Activated T-cell treated with anti-CD3 and anti-CD28 coated beads for 1 hour (primary cell): ENCODE measurements around the gene RYR3.

Experiments used
- DNase-seq: peaks from one replicate; pipeline ENCODE4 v3.0.0-alpha.2; 2020; ENCODE audit warnings: low read depth

RYR3 gene

GRCh38 chr15:33384307-33384706 is 73.5 kb downstream of the RYR3 start:
- no peak for DNase-seq

- DNase-seq = no peak
Measured at GRCh38 chr15:33392453-33392852, 81.7 kb downstream of the RYR3 start.

GRCh38 chr15:33393546-33393945 is 82.8 kb downstream of the RYR3 start:
- no peak for DNase-seq

GRCh38 chr15:33395321-33395720 is 84.6 kb downstream of the RYR3 start:
- no peak for DNase-seq

- no peak for DNase-seq
Measured at GRCh38 chr15:33395846-33396245, 85.1 kb downstream of the RYR3 start.

- no peak for DNase-seq
Measured at GRCh38 chr15:33396475-33396874, 85.7 kb downstream of the RYR3 start.

- no peak for DNase-seq
Measured at GRCh38 chr15:33398555-33398954, 87.8 kb downstream of the RYR3 start.

GRCh38 chr15:33400941-33401340 is 90.2 kb downstream of the RYR3 start:
- no peak for DNase-seq

- no peak for DNase-seq
Measured at GRCh38 chr15:33402600-33402999, 91.8 kb downstream of the RYR3 start.

- DNase-seq = no peak
Measured at GRCh38 chr15:33405096-33405495, 94.3 kb downstream of the RYR3 start.

- DNase-seq = no peak
Measured at GRCh38 chr15:33411596-33412540, 101.1 kb downstream of the RYR3 start.

- no peak for DNase-seq
Measured at GRCh38 chr15:33419701-33420100, 108.9 kb downstream of the RYR3 start.

- no peak for DNase-seq
Measured at GRCh38 chr15:33424025-33424424, 113.3 kb downstream of the RYR3 start.

GRCh38 chr15:33425142-33425541 is 114.4 kb downstream of the RYR3 start:
- no peak for DNase-seq

- DNase-seq = no peak
Measured at GRCh38 chr15:33430577-33430976, 119.8 kb downstream of the RYR3 start.

- no peak for DNase-seq
Measured at GRCh38 chr15:33433821-33434220, 123.1 kb downstream of the RYR3 start.

GRCh38 chr15:33438396-33438795 is 127.6 kb downstream of the RYR3 start:
- no peak for DNase-seq

GRCh38 chr15:33440900-33441299 is 130.1 kb downstream of the RYR3 start:
- no peak for DNase-seq

GRCh38 chr15:33442449-33442848 is 131.7 kb downstream of the RYR3 start:
- no peak for DNase-seq

- DNase-seq = no peak
Measured at GRCh38 chr15:33443708-33444107, 132.9 kb downstream of the RYR3 start.

- no peak for DNase-seq
Measured at GRCh38 chr15:33445984-33446383, 135.2 kb downstream of the RYR3 start.

GRCh38 chr15:33448151-33448550 is 137.4 kb downstream of the RYR3 start:
- no peak for DNase-seq

GRCh38 chr15:33448961-33449606 is 138.3 kb downstream of the RYR3 start:
- DNase-seq = no peak
